GM21786 (cell line): ENCODE data around the gene FAM83B.
"Not testable (repeated sequence)": the region's sequence is repeated elsewhere in the genome, so short reads cannot be mapped to it uniquely, and the experiment has no call there.

ENCODE experiments used
- ATAC-seq: cut with Tn5 transposase; IDR thresholded peaks from one replicate; pipeline ENCODE4 v1.9.1; 2021; ENCODE audit not compliant: unreplicated experiment

The FAM83B gene

DNA sequence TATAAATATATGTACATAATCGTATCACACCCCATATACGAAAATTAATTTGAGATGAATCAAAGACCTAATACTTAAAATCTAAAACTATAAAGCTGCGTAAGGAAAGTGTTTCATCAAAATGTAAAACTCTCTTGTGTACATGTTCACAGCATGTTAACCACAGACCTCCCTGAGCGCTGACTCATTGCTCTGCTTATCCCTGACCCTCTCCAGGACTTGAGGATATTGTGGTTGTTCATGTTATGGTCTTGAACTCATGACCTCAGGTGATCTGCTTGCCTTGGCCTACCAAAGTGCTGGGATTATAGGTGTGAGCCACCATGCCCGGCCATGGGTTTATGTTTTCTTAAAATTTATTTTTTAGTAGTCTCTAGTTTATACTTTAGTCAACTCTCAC lies 14.2 kb downstream of the FAM83B start:
- ATAC-seq = no peak

DNA sequence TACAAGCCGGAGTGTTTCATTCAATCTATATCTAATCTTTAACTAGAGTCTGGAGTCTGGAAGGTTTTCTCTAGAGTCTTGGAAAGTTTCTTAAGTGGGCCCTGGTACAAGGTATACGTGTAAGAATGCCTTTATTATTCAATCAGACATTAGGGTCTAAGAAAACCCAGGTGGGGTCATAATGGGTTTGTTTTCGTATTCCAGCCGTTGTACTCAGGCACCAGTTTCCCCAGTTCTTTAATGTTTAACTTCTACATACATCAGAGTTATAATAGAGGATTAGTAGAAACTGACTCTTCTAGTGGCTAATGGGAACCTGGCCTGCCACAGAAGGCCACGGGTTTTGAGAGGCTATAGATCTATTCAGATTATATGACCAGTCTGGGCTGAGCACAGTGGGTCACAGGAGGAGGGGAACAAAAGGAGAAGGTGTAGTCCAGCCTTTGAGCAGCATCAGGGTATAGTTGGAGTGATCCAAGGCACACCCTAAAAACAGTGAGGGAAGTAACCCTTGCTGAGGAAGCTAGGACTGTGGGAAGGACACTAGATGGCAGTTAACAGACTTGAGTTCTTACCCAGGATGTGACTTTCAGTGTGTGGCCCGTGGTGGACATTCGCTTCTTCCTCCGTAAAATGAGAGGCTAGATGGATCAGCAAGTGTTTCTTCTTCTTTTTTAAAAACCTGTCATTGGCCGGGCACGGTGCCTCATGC lies 15.5 kb downstream of the FAM83B start:
- ATAC-seq = no peak

DNA sequence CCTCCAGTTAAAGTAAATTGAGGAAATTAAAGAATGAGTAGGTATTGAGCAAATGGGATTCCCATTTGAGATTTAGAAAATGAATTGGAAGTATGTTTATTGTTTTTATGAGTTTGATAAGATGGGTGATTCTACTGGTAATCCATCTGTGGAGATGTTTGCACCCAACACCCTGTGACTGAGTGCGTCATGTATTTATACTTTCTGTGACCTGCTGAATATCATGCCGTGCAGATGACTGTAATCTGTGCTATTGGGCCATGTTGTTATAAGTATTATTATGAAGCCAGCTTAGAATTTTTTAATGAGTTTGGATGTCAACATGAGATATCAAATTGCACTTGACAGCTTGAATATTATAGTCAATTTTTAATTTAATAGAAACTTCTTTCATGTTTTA lies 17.7 kb downstream of the FAM83B start:
- no peak for ATAC-seq

DNA sequence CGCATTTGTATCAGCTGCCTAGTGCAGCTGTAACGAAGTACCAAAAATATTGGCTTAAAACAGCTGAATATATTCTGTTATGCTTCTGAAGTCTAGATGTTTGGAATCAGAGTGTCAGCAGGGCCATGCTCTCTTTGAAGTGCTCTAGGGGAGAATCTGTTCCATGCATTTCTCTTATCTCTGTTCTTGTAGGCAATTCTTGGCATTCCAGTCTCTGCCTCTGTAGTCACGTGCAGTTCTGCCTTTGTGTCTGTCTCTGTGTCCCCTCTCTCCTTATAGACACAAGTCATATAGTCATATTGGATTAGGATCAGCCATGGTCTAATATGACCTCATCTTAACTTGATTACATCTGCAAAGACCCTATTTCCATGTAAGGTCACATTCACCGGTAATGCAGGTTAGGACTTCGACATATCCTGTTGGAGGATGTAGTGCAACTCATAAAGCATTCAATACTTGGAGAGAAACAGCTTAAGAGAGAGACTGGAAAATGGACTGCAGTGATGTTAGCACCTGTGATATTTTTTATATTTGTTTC lies 18.6 kb downstream of the FAM83B start:
- ATAC-seq = no peak

DNA sequence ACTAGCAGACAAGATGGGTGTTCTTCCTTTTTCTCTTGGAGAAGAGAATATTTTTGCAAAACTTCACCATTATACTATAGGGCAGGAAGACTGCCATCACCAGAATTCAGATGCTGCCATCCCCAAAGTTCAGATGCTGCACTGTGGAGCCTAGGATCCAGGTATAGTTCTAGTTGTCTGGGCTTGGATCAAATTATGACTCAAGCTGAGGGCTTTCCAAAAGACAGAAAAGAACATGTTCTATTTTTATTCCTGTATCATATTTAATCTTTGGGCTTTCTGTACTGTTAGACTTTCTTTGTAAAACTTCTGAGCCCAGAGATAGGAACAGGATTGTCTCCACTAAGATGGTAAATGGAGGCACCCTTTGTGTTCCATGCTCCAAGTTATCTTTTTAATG lies 22.0 kb downstream of the FAM83B start:
- no peak for ATAC-seq

DNA sequence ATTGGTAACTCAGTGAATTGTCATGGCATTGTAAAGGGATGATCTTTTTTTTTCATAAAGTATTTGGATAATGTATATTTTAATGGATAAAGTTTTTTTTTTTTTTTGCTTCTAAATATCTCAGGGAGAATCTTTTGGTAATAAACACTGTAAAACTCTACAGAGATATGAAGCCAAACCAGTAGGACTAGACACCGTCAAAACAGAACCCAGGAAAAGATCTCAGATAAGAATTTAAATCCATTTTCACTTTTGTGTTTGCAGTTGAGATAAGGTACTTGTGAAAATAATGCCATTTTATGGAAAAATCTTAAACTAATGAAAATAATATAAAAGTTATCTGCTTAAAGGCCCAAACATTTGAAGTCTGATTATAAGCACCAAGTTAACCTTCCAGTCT lies 27.0 kb downstream of the FAM83B start:
- ATAC-seq = no peak

- ATAC-seq = no peak
These were observed 27.9 kb downstream of the FAM83B start for GRCh38 chr6:54874349-54875048.

DNA sequence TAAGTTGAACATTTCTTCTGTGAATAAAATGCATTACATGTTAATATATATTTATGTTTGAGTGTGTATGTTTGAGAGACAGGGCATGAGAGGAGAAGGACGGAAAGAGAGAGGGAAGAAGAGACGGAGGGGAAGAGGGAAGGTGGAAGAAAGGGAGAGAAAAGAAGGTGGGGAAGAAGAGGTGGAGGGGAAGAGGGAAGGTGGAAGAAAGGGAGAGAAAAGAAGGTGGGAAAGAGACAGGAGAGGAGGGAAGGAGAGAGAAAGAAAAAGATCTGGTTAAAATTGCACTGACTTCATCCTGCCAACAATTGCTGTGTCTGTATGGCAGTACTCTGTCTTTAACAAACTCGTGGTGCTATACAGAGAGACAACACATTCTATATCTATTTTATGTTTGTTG lies 29.0 kb downstream of the FAM83B start:
- ATAC-seq = no peak

DNA sequence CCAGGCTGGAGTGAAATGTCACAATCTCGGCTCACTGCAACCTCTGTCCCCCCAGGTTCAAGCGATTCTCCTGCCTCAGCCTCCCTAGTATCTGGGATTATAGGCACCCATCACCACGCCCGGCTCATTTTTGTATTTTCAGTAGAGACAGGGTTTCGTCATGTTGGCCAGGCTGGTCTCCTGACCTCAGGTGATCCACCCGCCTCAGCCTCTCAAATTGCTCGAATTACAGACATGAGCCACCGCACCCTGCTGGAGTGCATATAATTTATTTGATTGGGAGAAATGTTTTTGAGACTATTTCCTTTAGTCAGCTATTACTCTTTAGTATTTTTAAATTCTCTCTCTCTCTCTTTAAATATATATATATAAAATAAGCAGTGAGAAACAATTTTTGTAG lies 29.8 kb downstream of the FAM83B start:
- no peak for ATAC-seq

- no peak for ATAC-seq
These were observed 30.3 kb downstream of the FAM83B start for GRCh38 chr6:54876871-54877270.

GRCh38 chr6:54877713-54878317 lies 31.2 kb downstream of the FAM83B start:
- ATAC-seq = no peak

DNA sequence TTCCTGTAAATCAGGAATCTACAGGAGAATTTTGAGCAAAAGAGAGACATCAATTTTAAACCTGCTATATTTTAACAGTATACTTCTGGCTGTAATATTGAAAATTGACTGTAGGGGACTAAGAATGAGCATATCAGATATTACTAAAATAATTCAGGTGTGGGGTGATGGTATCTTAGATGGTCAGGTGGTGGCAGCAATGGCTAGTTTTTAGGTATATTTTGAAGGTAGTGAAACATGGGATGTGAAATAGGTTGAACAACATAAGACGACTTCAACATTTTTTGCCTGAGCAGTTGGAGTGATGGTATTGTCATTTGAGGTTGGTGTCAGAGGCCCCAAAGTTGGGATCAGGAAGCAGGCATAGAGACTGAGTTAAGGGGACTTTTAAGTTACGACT lies 32.1 kb downstream of the FAM83B start:
- no peak for ATAC-seq

GRCh38 chr6:54879188-54879985 lies 32.8 kb downstream of the FAM83B start:
- no peak for ATAC-seq

DNA sequence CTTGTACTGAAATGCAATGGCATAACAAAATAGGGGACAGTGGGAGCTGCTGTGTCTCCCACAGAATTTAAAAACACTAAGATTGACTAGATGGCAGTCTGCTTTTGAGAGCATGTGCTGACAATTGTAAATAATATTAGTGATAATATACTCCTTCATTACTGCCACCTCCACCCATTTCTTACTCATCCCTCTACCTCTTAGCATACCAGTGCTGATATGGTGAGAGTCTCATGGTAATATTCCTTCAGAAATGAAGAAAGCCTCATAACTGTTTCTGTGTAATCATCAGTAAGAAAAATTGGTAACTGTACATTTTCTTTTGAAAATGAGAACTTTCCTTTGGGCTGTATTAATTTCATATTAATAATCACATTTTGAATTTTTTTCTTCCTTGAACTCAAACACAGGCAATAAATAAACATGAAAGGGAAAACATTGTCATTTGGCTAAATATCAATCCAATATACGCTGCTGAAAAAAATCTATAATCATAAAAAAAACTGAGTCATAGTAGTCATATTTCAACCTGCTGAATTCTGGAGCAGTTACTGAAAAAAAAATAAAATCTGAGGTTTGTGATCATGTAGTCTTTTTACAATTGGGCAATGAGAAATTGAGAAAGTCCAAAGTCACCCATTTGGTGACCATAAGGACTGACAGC lies 34.6 kb downstream of the FAM83B start:
- ATAC-seq = no peak

DNA sequence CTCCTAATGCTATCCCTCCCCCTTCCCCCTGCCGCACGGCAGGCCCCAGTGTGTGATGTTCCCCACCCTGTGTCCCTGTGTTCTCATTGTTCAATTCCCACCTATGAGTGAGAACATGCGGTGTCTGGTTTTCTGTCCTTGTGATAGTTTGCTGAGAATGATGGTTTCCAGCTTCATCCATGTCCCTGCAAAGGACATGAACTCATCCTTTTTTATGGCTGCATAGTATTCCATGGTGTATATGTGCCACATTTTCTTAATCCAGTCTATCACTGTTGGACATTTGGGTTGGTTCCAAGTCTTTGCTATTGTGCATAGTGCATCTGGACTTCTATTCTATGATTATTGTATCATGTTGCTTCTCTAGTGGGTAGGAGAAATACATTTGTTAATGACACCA lies 35.3 kb downstream of the FAM83B start:
- not testable (repeated sequence) for ATAC-seq

DNA sequence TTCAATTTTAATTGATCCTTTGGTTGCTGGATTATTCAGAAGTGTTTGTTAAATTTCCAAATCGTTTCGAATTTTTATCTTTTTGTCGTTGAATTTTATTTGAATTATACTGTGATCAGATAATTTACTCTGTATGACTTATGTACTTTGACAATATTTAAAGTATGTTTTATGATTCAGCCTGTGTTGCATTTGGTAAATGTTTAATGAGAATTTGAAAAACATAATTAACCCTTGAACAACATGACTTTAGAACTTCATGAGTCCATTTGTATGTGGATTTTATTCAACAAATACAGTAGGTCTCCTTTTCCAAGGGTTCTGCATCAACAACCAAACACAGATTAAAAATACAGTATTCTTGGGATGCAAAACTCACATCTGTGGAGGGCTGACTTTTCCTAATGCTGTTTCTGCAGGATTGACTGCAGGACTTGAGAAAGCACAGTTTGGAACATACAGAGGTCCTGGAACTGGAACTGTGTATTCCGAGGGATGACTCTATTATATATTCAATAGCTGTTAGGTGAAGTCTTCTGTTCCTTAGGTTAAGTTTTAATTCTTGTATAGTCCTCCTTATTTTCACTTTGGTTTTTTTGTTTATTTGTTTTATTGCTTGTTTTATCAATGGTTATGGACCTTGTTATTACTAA lies 40.5 kb downstream of the FAM83B start:
- ATAC-seq = no peak

GRCh38 chr6:54891536-54891935 lies 45.0 kb downstream of the FAM83B start:
- no peak for ATAC-seq

GRCh38 chr6:54892831-54893230 lies 46.3 kb downstream of the FAM83B start:
- no peak for ATAC-seq

DNA sequence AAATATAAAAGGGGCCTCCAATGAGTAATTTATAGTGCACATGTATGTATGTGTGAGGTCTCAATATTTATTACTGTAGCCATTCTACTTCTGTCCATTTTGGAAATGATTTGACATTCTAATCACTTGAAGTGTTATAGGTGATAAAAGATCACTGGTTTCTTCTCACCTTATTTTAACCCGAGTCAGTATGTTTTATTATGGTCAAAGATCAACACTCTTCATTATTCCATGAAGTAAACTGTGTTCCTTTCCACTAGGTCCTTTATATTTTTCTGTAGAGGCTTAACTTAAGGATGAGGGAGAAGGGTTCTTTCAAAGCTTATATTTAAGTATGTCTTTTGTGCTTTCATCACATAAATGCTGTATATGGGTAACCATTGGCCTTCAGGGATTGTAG lies 47.2 kb downstream of the FAM83B start:
- ATAC-seq = no peak

- ATAC-seq = no peak
These were observed 49.7 kb downstream of the FAM83B start for GRCh38 chr6:54896302-54896701.
